GM12878 (cell line): Measurements from ENCODE around the gene ZNF627. TPM values are rescaled to one million over a fixed set of nuclear protein-coding genes. Genes with fewer than 3 reads are reported as not detected.
"Not testable (repeated sequence)": the region's sequence is repeated elsewhere in the genome, so short reads cannot be mapped to it uniquely, and the experiment has no call there.

Experiments used
- ATAC-seq: fragments of 200-7000 bp; cut with Tn5 transposase; 3 replicates; pipeline ENCODE4 v1.9.1; 2020; ENCODE audit warnings: mild to moderate bottlenecking, moderate library complexity
- BruUV-seq: library from RNA; stranded (reverse); fragments of 400-500 nt; replicated peaks from 2 replicates; lab custom pipeline; 2021; lab: Mats Ljungman, UMichigan
- CTCF ChIA-PET: fragments of 300-600 bp; sonication (Branson Sonifier 250); formaldehyde crosslinking; extraction: SDS; loops from one replicate; lab custom pipeline; 2021; ENCODE audit warnings: inconsistent platforms; lab: Yijun Ruan, JAX
- POLR2A ChIA-PET: fragments of 350-600 bp; formaldehyde crosslinking; extraction: SDS; loops from one replicate; lab custom pipeline; 2021; ENCODE audit warnings: inconsistent platforms; lab: Charles Lee
- RAD21 ChIA-PET: fragments of 300-600 bp; sonication (Branson Sonifier 250); formaldehyde crosslinking; loops from one replicate; lab custom pipeline; 2023; ENCODE audit warnings: antibody characterized with exemption; ENCODE audit not compliant: unreplicated experiment; lab: Charles Lee
- SMC1A ChIA-PET: fragments of 300-600 bp; sonication (Branson Sonifier 250); formaldehyde crosslinking; loops from one replicate; lab custom pipeline; 2023; ENCODE audit not compliant: unreplicated experiment, uncharacterized antibody; lab: Charles Lee
- DNase-seq: peaks from one replicate; pipeline ENCODE4 v3.0.0-alpha.2; 2011; ENCODE audit warnings: low read depth, low spot score
- FAIRE-seq: peaks from 3 replicates; lab custom pipeline; 2011; peaks lifted over from hg19 to GRCh38; lab: Jason Lieb, UNC
- H2AFZ ChIP-seq: 2 replicates; pipeline ENCODE4 v1.6.0; 2011; ENCODE audit warnings: low read depth, low read length, control low read depth; ENCODE audit not compliant: control insufficient read depth
- H3K27ac ChIP-seq: 2 replicates; pipeline ENCODE4 v1.5.1; 2011; ENCODE audit warnings: control low read depth; ENCODE audit not compliant: control insufficient read depth, insufficient read depth
- H3K27me3 ChIP-seq, 2 experiments: replicated peaks in 1 of 2; 2 replicates each; pipeline versions ENCODE4 v1.6.0 to v1.6.1; 2011; ENCODE audit warnings: low read length in 1 of 2; ENCODE audit not compliant: control insufficient read depth in 2 of 2, insufficient read depth in 2 of 2
- H3K36me3 ChIP-seq, 2 experiments: 2 replicates each; pipeline ENCODE4 v1.5.1; 2011; ENCODE audit warnings: low read length in 1 of 2; ENCODE audit not compliant: control insufficient read depth in 2 of 2, insufficient read depth in 2 of 2
- H3K4me1 ChIP-seq: 2 replicates; pipeline ENCODE4 v1.6.1; 2011; ENCODE audit warnings: mild to moderate bottlenecking, low read length, moderate library complexity, mixed read lengths; ENCODE audit not compliant: control insufficient read depth, insufficient read depth
- H3K4me2 ChIP-seq: 2 replicates; pipeline ENCODE4 v1.6.0; 2011; ENCODE audit warnings: control low read depth; ENCODE audit not compliant: control insufficient read depth, insufficient read depth
- H3K4me3 ChIP-seq: fragments of 200-600 bp; sonication (generic); 2 replicates; pipeline ENCODE4 v1.5.1; 2016
- H3K79me2 ChIP-seq: 2 replicates; pipeline ENCODE4 v1.6.0; 2011; ENCODE audit warnings: low read length; ENCODE audit not compliant: control insufficient read depth, insufficient read depth
- H3K9ac ChIP-seq: 2 replicates; pipeline ENCODE4 v1.8.0; 2011; ENCODE audit warnings: low read length, control low read depth, mixed read lengths; ENCODE audit not compliant: control insufficient read depth, insufficient read depth
- H3K9me3 ChIP-seq: replicated peaks from 3 replicates; pipeline ENCODE4 v1.5.1; 2011; ENCODE audit warnings: mild to moderate bottlenecking, low read length; ENCODE audit not compliant: control insufficient read depth, insufficient read depth
- H4K20me1 ChIP-seq: 2 replicates; pipeline ENCODE4 v1.6.0; 2011; ENCODE audit not compliant: control insufficient read depth, insufficient read depth
- BACH1 ChIP-seq: fragments of 450-650 bp; IDR thresholded peaks from 2 replicates; pipeline ENCODE4 v1.6.1; 2017; ENCODE audit warnings: mild to moderate bottlenecking, borderline replicate concordance
- BHLHE40 ChIP-seq, 2 experiments: fragments of 450-650 bp in 1 of 2; IDR thresholded peaks; 2 replicates each; pipeline ENCODE4 v1.6.1; 2011 to 2017; ENCODE audit warnings: low read depth in 2 of 2, borderline replicate concordance in 1 of 2, improper control_type of control experiment in 1 of 2, low read length in 1 of 2, mild to moderate bottlenecking in 1 of 2
- CBFB ChIP-seq: IDR thresholded peaks from 2 replicates; pipeline ENCODE4 v1.6.1; 2016; ENCODE audit warnings: antibody characterized with exemption, low read depth
- CHD1 ChIP-seq: IDR thresholded peaks from 2 replicates; pipeline ENCODE4 v1.6.1; 2012; ENCODE audit warnings: low read depth, low read length, improper control_type of control experiment
- EGR1 ChIP-seq, 2 experiments: IDR thresholded peaks; 1 replicate in 1 of 2; 2 replicates in 1 of 2; pipeline ENCODE4 v1.6.1; 2011 to 2012; ENCODE audit warnings: low read depth in 2 of 2, low read length in 2 of 2, borderline replicate concordance in 1 of 2, mild to moderate bottlenecking in 1 of 2, moderate library complexity in 1 of 2
- HDAC6 ChIP-seq: fragments of 200-600 bp; sonication (generic); IDR thresholded peaks from one replicate; pipeline ENCODE4 v1.8.0; 2017; ENCODE audit warnings: antibody characterized with exemption; ENCODE audit not compliant: unreplicated experiment
- JUND ChIP-seq: IDR thresholded peaks from 2 replicates; pipeline ENCODE4 v1.6.1; 2012; ENCODE audit warnings: low read depth, mild to moderate bottlenecking, low read length, improper control_type of control experiment, moderate library complexity
- KDM1A ChIP-seq: fragments of 200-600 bp; sonication (generic); IDR thresholded peaks from 2 replicates; pipeline ENCODE4 v1.6.1; 2016; ENCODE audit warnings: borderline replicate concordance
- MTA3 ChIP-seq: IDR thresholded peaks from 2 replicates; pipeline ENCODE4 v1.6.1; 2012; ENCODE audit warnings: low read length, inconsistent platforms, borderline replicate concordance
- RB1 ChIP-seq: fragments of 450-650 bp; formaldehyde crosslinking; IDR thresholded peaks from 2 replicates; pipeline ENCODE4 v1.6.1; 2017; ENCODE audit warnings: mild to moderate bottlenecking, borderline replicate concordance
- RUNX3 ChIP-seq: IDR thresholded peaks from 2 replicates; pipeline ENCODE4 v1.6.1; 2012; ENCODE audit warnings: low read length, inconsistent platforms
- SREBF2 ChIP-seq: IDR thresholded peaks from 2 replicates; pipeline ENCODE4 v1.6.1; 2012; ENCODE audit warnings: mild to moderate bottlenecking, low read length
- TBL1XR1 ChIP-seq: IDR thresholded peaks from 2 replicates; pipeline ENCODE4 v1.6.1; 2012; ENCODE audit warnings: low read depth, low read length, improper control_type of control experiment
- TCF3 ChIP-seq: IDR thresholded peaks from 2 replicates; pipeline ENCODE4 v1.6.1; 2012; ENCODE audit warnings: low read depth, mild to moderate bottlenecking, low read length, borderline replicate concordance; ENCODE audit not compliant: insufficient read depth
- ZBED1 ChIP-seq: IDR thresholded peaks from 2 replicates; pipeline ENCODE4 v1.6.1; 2016; ENCODE audit warnings: borderline replicate concordance
- ZNF24 ChIP-seq: fragments of 450-650 bp; IDR thresholded peaks from 2 replicates; pipeline ENCODE4 v1.6.1; 2017; ENCODE audit warnings: antibody characterized with exemption, mild to moderate bottlenecking
- ZZZ3 ChIP-seq: IDR thresholded peaks from 2 replicates; pipeline ENCODE4 v1.6.1; 2011; ENCODE audit warnings: low read depth; ENCODE audit not compliant: control insufficient read depth, insufficient read length
- WGBS: methylation state at CpG from one replicate; pipeline ENCODE4 v1.1.6; 2016; ENCODE audit warnings: low lambda C conversion rate; ENCODE audit not compliant: insufficient replicate concordance, insufficient coverage; ENCODE audit errors: missing lambda C conversion rate; 5-methylcytosine and 5-hydroxymethylcytosine counted together
- in situ Hi-C: fragments of 300-500 bp; cut with MboI; formaldehyde crosslinking; loops from 9 replicates; pipeline ENCODE4 v1.14.3; 2018; ENCODE audit warnings: mixed read lengths
- intact Hi-C: fragments of 100-400 bp; cut with micrococcal nuclease; formaldehyde crosslinking; loops from one replicate; pipeline ENCODE4 v1.14.2; 2022; ENCODE audit not compliant: unreplicated experiment
- polyA plus RNA-seq, 11 experiments: library from polyadenylated mRNA; depleted of rRNA in 4 of 11; unstranded in 6 of 11; stranded (reverse) in 5 of 11; fragments of >200 nt; fragmentation: Nextera tagmentation in 4 of 11; fragmentation: Illumina TruSeq in 1 of 11; extraction: Ambion mirVana in 4 of 11; extraction: Trizol in 1 of 11; gene quantifications; 1 replicate in 1 of 11; 2 replicates in 10 of 11; pipeline versions ENCODE4 v1.2.1 to v1.2.3, GENCODE V29; 2011 to 2016; ENCODE audit warnings: inconsistent platforms in 2 of 11, missing spikeins in 2 of 11, low read depth in 1 of 11
- total RNA-seq, 4 experiments: library from RNA; depleted of rRNA in 3 of 4; stranded (reverse); fragments of >200 nt in 3 of 4; fragmentation: Illumina TruSeq in 1 of 4; extraction: Trizol in 1 of 4; gene quantifications; 2 replicates each; pipeline versions ENCODE4 v1.2.1 to v1.2.3, GENCODE V29; 2013 to 2021
- TF ChIP-seq, protein P1 (sequence below): fragments of 450-650 bp; IDR thresholded peaks from 2 replicates; pipeline ENCODE4 v1.6.1; 2018; ENCODE audit warnings: borderline replicate concordance, mild to moderate bottlenecking; ENCODE audit not compliant: partially characterized antibody

Gene ZNF627
- total and polyA plus RNA-seq, 10 of the 15 experiments (the other 5 are each of a cell fraction or from before 2014, with no cell fraction given), result 5.1 to 13.7 (median 10.2) TPM

DNA sequence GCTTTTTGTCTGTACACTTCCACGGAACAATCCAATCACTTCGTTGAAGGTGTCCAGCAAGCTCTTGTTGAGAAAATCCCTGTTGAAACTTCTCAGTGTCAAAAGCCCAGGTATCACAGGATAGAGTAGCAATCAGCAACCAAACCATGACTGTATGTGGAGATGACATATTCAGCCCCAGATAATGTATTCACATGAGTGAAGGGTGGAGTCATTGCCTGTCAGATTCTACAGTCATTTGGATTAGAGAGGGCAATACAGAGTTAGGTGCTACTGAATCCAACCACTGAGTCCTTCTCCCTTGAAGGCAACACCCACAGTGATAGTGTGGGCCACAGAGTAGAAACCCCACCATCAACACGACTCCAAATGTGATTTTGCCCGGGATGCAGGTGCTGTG is 23.3 kb downstream of the ZNF627 start:
- H3K79me2 ChIP-seq, result no peaks in the 10 kb centered on the region
- ChIA-PET SMC1A (no interaction called here), RAD21 (no interaction called here), POLR2A (no interaction called here), CTCF (no interaction called here)
- in situ Hi-C loops, result no loop called here
- H4K20me1 ChIP-seq, result no peaks in the 10 kb centered on the region
- 70% methylated on average over 4 of the region's 4 CpGs for WGBS
- no peak overlapping the region for H3K4me2 ChIP-seq
- H3K27me3 ChIP-seq, result no peaks in the 10 kb centered on the region; a peak in 1 of 4 replicates
- H2AFZ ChIP-seq, result no peak overlapping the region
- H3K36me3 ChIP-seq, result peaks cover 4 to 24% of the 10 kb centered on the region in 2 experiments
- TF ChIP-seq TCF3, result no peak
- no peak for TF ChIP-seq ZBED1
- TF ChIP-seq SREBF2, result no peak
- TF ChIP-seq TBL1XR1, result no peak
- no peak for TF ChIP-seq ZZZ3
- TF ChIP-seq RUNX3, result no peak
- TF ChIP-seq KDM1A, result no peak
- no peak for TF ChIP-seq BHLHE40 (IDR thresholded peaks at IDR 0.05; ENCODE audit: borderline replicate concordance in 1 of 2, low read depth in 2 of 2, low read length in 1 of 2)
- no peak for TF ChIP-seq MTA3
- no peak for TF ChIP-seq CHD1
- TF ChIP-seq CBFB, result no peak
- no peak for TF ChIP-seq ZNF24
- TF ChIP-seq RB1, result no peak
- TF ChIP-seq BACH1, result no peak
- TF ChIP-seq HDAC6, result no peak
- TF ChIP-seq JUND, result no peak
- TF ChIP-seq EGR1 (IDR thresholded peaks at IDR 0.05; ENCODE audit: borderline replicate concordance in 1 of 2, low read depth in 2 of 2, low read length in 2 of 2), result no peak
- TF ChIP-seq, protein P1, sequence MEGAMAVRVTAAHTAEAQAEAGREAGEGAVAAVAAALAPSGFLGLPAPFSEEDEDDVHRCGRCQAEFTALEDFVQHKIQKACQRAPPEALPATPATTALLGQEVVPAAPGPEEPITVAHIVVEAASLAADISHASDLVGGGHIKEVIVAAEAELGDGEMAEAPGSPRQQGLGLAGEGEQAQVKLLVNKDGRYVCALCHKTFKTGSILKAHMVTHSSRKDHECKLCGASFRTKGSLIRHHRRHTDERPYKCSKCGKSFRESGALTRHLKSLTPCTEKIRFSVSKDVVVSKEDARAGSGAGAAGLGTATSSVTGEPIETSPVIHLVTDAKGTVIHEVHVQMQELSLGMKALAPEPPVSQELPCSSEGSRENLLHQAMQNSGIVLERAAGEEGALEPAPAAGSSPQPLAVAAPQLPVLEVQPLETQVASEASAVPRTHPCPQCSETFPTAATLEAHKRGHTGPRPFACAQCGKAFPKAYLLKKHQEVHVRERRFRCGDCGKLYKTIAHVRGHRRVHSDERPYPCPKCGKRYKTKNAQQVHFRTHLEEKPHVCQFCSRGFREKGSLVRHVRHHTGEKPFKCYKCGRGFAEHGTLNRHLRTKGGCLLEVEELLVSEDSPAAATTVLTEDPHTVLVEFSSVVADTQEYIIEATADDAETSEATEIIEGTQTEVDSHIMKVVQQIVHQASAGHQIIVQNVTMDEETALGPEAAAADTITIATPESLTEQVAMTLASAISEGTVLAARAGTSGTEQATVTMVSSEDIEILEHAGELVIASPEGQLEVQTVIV, result no peak
- intact Hi-C loops, result no loop called here
- H3K27ac ChIP-seq, result no peak overlapping the region
- no peaks in the 10 kb centered on the region for H3K4me1 ChIP-seq
- peaks cover 25% of the 10 kb centered on the region for H3K9me3 ChIP-seq
- H3K4me3 ChIP-seq, result no peak overlapping the region
- no peak for DNase-seq
- no peak overlapping the region for H3K9ac ChIP-seq
- FAIRE-seq, result no peak
- ATAC-seq, result no peak
- BruUV-seq, result no TSS peak

DNA sequence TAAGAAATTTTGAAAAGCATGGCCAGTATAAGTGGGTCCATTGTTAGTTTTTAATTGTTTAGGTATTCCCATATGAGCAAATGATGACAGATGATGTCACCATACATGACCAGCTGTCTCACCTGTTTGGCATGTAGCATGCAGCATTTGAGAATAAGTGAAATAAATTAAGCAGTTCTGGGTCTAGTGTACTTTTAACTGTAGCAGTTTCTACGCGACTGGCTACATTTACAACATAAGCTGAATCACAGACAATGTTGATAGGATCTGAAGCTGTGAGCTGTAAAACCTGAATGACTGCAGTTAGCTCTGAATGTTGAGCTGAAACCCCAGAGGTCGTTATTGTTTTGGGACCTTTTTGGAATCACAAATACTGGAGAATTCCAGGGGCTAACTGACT is 25.1 kb downstream of the ZNF627 start:
- H3K9ac ChIP-seq, BruUV-seq, H3K79me2 ChIP-seq, H3K27me3 ChIP-seq, H2AFZ ChIP-seq, DNase-seq, H3K4me2 ChIP-seq, FAIRE-seq, H3K36me3 ChIP-seq, intact Hi-C loops, H3K4me3 ChIP-seq, ATAC-seq, RAD21 ChIA-PET, in situ Hi-C loops, H3K27ac ChIP-seq, H4K20me1 ChIP-seq, H3K4me1 ChIP-seq, POLR2A ChIA-PET: not testable (repeated sequence)
- WGBS, result 85% methylated on average over 3 of the region's 3 CpGs
- CTCF ChIA-PET, result interaction anchor here (0.6 kb wide), 1 partner anchor 255 kb away, joined by 4 read pairs; no protein-coding TSS in a partner anchor
- H3K9me3 ChIP-seq, result peaks cover 12% of the 10 kb centered on the region
- SMC1A ChIA-PET, result interaction anchor here (1.0 kb wide), 1 partner anchor 176 kb away, joined by 3 read pairs; the partner anchor contains the start of gene ZNF491
